HG02852 (cell line): ENCODE measurements around the gene MED27.

Source experiments
- ATAC-seq: cut with Tn5 transposase; IDR thresholded peaks from one replicate; pipeline ENCODE4 v1.9.1; 2021; ENCODE audit warnings: mild to moderate bottlenecking, moderate library complexity; ENCODE audit not compliant: unreplicated experiment

The MED27 gene

DNA sequence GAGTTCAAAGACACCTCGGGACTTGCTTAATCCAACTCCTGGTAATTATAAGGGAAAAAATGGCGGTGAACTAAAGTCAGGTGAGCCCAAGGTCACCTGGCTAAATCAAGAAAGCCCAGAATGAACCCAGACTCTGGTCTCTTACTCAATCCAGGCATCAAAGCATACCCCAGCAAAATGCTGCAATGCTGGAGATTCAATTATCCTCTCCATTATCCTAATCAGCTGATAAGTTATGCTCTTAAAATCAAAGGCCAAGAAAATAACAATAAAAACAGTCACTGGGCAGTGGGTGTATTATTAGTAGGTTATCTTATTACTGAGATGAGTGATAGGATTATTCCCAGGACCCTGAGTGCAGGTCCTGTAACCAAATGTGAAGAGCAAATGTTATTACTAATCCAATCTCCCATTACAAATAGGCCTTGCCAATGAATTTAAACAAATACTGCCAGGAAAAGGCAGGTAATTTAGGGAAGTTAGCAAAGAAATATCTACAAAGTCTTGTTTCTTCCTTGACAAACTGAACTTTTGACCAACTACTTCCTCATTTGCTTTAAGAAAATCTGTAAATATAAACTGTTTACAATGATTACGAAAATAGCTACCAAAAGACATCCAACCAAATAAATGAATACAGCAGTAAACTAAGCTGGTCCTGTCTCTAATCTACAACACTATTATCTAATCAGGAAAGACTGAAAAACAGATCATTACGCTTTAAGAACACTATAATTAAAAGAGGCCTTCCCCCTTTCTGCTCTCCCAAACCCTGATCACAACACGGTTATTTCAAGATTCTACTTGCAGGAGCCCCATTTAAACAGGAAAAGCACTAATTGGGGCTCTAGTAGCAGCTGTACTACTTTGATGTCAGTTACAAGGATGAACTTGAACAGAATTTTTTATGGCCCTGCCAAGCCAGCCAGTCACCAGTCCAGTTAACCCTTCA, 103.2 kb downstream of the MED27 start:
- ATAC-seq, result no peak

DNA sequence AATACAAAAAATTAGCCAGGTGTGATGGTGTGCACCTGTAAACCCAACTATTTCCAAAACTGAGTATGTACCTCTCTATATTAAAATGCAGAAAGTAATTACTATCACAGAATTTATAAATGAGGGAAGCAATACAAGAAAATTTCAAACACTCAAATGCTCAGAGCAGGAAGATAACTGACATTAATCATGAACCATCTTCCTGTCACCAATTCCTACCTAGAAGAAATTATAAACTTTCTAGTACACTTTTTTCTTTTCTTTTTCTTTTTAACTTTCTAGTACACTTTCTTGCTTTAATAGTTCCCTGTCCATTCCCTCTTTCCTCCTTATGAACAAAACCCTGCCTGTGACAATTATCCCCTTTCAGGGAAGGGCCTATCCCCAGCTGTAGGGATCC, 106.8 kb downstream of the MED27 start:
- no peak for ATAC-seq

DNA sequence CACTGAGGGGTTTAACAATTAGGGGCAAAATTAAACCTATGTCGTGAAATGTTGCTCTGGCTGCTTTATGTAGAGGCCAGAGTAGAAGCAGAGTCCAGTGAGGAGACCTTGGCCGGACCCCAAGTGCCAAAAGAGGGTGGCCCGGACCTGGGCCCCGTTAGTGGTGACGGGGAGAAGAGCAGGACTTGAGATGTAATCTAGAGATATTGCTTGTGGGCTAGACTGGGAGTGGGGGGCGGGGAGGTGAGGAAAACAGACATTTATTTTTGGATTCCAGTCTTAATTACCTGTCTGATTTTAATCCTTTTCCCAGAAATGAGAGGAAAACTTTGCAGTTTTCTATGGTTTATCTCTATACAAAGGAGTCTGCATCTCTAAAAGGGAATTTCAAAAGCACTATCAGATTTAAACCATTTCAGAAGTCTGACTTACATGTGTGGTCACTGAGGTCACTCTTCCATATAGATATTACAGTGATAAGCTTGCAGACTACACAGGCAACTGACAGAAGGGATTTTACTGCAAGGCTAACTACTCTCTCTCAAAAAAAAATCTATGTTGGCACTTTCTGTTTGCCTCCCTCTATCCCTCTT, 108.1 kb downstream of the MED27 start:
- ATAC-seq, result no peak

DNA sequence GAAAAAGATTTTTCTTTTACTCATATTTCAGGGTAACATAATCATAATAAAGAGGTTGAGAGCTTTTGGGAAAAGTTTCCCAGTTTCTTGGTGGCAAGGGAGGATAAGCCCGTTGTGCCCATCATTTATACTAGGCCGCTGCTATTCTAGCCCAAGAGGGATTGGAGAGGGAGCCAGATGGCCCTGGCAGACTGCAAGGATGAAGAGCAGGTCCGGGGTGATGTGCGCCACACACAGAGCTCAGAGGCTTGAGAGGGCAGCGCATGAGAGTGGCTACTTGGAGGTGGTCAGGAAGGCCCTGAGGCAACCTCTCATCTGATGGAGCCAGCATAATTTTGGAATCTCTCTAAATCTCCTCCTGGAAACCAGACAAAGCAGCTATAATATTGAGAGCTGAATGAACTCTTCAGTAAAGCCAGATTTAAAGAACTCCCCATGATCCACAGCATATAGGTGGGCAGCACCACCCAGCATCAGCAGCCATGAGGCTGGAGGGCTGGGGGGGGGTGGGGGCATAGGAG, 110.1 kb downstream of the MED27 start:
- ATAC-seq, result no peak

DNA sequence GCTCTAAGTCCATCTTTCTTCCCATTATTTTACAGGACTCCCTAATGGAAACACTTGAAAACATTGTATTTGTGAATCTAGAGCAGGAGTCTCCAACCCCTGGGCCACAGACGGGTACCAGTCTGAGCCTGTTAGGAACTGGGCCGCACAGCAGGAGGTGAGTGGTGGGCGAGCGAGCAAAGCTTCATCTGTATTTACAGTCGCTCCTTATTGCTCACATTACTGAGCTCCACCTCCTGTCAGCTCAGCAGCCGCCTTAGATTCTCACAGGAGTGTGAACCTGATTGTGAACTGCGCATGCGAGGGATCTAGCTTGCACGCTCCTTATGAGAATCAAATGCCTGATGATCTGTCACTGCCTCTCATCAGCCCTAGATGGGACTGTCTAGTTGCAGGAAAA, 111.0 kb downstream of the MED27 start:
- ATAC-seq, result no peak

DNA sequence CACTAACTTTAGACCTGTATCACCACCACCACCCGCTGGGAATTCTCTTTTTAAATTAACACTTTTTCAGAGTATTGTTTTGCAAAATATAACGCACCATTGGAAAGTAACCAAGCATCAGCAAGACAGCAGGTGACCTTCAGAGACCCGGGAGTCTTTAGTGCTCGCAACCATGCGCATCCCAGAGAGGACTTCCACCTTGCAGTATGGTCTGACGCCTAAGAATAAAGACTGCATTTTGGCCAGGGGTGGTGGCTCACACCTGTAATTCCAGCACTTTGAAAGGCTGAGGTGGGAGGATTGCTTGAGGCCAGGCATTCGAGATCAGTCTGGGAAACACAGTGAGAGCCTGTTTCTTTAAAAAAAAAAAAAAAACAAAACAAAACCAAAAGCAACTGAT, 113.8 kb downstream of the MED27 start:
- no peak for ATAC-seq

DNA sequence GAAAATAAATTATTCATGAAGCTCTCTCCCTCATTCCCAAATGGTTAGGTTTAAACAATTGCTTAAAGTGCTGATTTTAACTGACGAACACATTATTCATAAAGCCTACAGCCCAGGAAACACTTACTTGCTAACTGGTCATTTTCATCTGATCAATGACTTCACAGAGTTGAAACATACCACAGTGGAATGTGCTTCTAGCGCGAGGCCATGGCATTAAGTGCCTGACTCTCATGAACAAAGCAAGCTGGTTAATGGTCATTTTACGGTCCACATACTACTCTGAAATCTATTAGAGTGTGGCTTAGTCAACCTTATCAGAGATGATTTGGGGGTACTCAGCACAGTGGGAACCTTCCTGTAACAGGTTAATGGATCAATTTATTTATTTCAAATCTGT, 114.6 kb downstream of the MED27 start:
- ATAC-seq, result no peak

DNA sequence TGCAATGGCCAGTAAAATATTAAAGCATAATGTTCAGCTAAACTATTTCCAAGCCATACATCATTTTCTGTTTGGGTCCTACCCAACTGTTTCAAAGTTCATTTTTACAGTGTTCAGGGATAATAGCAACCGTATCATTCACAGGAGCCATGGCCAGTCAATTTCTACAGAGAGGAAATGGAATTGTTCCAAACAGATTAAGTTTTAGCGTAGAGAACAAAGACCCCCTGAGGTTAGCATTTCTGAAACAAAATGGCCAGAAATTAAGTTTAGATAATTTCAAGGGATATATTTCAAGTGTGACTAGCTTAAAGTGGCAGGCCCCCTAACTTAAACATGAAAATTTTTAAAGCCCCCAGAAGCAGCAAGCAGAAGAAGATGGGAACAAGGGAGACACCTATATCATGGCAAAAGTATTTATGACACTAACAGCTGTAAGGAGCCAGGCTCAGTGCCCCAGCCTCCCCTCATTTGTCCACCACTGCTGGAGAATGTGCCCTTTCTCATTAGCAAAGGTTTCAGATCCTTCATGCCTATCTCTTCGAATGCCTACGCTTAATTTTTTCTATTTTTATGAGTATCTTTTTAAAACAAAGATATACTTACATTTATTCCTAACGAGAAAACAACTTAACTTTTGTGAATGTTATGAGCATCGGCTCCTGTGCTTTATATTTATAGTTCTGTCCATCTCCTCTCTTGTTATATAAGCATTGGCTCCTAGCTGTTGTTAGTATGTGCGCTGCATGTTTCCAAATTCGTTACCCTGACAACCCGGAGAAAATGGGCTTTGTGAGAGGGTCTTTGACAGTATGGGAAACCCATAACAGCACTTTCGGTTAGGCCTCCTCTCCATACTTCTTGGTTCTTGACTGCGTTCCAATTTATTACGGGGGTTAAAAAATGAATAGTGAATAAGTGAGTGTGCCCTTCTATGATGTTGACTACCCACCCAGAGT, 116.3 kb downstream of the MED27 start:
- no peak for ATAC-seq

DNA sequence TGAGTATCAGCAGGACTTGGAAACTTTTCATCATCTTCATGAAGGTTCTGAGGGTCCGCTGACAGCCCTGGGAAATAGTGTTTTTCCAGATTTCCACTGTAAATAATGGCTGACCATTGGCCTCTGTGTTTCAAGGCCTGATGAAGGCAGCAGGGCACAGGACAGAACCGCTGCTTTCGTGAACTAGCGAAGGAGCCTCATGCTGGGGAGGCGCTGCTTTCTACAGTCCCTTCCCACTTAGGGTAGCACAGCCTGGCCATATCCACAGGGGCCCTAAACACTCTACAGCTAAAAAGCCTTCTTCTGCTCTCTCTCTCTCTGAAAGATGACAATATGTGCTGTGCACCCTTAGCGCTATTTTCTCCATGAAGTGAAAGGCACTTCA, 118.2 kb downstream of the MED27 start:
- no peak for ATAC-seq

DNA sequence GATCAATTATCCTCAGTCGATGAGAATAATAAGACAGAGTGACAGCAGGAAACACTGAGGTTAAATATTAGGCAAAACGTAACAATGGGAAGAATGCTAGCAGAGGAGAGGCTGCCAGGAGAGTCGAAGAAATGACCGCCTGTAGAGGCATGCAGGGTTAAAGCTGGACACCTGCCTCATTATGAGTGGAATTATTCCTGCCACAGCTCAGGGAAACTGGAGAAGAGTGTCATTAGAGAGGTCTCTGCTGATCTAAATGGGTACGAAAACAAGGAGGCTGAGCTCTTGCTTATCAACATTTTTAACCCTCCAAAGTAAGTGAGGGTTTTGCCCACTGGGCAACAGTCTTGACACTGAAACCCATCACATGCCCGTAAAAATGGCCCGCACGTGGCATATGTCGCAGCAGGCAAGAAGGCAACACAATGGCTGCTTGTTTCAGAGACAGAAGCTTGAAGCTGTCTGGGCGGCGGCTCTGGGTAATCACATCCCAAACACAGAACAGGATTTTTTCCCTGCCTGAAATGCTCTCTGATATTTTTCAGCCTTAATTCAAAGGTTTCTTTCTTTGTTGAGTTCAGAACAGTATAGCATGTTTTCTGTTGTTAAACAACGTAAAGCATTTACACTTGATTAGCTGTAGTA, 118.7 kb downstream of the MED27 start:
- ATAC-seq, result no peak

DNA sequence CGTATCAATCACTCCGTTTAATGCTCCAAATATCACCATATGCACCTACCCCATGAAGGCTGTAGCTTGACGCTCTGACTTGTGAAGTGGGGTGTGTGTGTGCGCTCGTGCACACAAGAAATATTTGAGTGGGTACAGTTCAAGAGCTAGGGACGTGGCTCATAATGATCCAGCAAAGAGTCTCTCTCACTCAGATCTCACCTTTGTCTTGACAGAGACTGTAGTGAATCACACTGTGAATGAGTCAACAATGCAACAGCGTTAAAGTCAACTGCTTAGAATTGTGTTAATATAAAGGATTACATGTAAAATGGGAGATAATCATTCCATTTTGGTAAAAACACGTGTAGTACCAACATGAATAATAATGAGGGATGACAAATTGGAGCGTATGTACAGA, 119.4 kb downstream of the MED27 start:
- ATAC-seq, result no peak

DNA sequence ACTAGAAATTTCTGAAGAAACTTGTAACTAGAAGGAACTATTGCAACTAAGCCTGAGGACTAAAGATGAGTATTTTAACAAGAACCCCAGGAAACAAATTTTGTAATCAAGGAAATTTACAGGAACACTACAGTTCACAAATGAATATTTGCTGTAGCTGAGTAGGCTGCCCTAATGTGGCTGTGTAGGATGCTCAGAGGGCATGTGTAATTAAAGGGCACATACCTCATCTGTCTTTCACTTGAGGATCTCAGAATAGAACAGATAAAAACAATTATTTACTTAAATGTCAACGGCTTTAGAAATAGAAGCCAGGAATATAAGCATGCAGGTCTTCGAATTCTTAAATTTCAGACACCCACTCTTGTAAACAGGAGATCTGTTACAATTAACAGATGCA, 119.8 kb downstream of the MED27 start:
- ATAC-seq, result no peak

DNA sequence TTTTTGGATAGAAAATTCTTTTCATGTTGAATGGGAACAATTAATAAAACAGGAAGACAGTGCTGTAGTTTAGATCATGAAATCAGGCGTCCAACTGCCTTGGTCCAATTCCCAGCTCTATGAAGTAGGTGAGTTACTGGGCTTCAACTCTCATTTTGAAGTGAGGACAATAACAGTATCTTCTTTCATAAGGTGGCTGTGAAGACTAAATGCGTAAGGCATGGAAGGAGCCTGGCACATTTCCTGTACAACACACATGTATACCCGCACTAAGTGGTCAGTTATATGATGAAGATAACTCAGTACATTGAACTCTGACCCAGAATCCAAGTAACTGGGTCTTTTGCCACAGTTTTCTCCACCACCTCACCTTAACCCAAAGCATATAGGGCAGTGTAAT, 120.6 kb downstream of the MED27 start:
- ATAC-seq, result no peak

DNA sequence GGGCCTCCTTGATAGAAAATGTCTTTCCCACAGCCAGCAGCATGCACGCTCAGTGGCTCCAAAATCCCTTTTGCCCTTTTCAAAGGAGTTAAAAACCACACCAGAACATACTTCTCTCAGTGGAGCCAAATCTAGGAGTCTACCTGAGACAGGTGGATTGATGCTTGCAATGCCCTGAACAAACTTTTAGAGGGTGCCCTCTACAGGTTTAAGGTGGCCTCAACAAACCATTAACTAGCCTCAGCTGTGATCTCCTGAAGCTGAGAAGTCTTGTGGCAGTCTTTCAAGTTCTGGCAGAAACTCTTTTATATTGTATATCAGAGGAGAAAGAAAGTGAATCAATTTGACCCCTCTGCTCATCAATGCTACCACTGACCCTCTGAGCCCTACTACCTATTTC, 125.4 kb downstream of the MED27 start:
- no peak for ATAC-seq

DNA sequence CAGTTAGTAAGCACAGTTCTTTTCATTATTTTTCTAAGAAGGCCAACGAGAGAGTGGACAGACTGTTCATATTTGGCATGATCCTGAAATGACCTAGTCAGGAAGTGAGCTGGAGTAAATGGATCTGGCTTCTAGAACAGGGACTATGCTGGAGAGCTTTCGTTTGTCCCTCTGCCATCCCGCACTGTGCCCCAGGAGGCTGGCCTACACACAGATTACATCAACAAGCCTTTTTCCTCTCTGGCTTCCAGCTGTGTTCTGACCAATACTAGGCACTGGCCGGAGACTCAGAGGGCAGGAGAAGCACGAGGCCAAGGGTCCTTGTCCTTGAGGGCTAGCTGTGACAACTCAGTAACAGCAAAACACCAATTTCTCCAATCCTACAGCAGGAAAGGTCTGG, 127.8 kb downstream of the MED27 start:
- no peak for ATAC-seq

DNA sequence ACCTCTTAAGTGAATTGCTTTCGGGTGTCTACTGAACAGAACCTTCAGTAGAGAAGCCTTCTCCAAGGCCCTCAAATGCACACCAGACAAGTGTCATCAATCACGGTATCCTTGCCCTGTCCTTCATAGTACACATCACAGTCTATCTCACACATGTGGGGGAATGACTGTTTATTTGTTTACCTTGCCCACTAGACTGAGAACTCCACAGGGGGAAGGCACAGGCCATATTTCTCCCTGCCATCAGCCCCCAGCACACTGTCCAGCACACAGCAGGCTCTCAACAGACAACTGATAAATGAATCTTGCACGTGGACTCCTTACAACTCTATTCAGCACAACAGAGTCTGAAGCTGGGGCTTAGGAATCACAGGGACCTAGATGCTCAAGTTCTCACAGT, 128.5 kb downstream of the MED27 start:
- ATAC-seq, result no peak

DNA sequence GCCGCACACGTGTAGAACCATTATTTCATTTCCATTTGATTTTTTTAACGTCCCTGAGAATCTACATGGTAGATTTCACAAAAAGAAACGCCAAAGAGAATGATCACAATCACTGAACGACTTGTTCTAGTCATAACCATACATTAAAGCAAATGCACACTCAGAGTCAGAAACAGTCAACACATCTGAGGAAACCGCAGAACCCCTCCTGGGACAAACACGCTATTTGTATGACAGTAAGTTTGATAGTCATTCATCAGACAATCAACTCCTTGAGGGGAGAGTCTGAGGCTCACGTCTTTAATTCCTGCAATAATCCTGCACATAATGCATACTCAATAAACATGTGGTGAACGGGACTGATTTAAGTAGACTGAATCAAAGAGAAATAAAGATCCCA, 129.2 kb downstream of the MED27 start:
- no peak for ATAC-seq

DNA sequence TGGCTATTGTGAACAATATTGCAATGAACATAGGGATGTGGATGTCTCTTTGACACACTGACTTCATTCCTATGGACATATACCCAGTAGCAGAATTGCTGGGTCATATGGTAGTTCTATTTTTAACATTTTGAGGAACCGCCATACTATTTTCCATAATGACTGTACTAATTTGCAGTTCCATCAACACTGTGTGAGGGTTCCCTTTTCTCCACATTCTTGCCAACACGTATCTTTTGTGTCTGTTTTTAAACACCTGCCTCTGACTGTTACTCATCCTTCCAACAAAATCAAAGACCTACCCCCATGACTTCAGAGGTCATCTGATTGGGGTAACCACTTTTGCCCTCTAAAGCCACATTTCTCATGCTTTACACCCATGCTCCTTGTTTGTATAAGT, 133.5 kb downstream of the MED27 start:
- ATAC-seq, result no peak

DNA sequence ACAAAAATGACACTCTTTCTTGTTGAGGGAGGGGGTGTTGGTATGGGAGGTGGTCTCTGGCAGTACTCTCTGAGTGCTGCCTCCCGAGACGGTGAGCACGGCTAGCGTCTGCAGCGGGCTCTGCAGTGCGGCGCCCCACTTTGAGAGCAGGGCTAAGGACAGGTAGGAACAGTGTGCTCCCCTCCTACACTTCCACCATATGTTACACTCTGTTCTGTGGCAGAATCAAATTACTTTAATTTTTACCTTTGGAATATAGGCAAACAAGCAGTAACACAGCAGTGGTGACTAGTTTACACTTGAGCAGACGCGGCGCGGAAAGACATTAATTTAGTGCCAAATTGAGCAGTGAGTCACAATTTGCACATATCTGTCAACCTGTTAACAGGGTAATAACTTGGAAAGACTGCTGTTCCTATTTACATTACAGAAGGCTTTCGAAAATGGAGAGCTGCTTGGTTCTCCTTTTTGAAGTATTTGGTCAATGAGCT, 136.3 kb downstream of the MED27 start:
- ATAC-seq, result no peak

DNA sequence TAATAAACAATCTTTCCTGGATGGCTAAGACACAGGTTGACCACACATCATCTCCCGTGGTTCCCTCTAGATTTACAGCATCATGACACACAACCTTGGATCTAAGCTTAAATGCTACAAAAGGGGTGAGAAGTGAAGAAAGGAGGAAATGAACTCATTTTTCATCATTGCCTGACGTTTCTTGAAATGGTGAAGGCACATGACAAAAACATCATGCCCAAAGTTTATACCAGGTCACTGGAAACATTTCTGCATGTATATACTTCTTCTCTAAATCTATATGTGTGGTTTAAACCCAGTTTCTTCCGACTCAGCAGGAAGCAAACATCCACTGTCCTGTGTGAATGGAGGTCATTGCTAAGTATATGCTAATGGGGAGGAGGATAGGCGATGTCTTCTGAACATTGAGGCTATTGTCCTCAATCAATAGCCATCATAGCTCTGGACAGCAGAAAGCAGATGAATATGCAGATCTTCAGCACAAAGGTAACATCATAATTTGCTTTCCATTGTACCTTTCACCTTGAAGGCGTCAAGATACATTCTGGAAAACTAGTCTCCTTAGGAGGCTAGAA, 137.4 kb downstream of the MED27 start:
- no peak for ATAC-seq
